COR-L47 (cell line): ENCODE results near the gene HBM.
"Not testable (repeated sequence)": the region's sequence is repeated elsewhere in the genome, so short reads cannot be mapped to it uniquely, and the experiment has no call there.

Source experiments
- DNase-seq: peaks from one replicate; lab custom pipeline; 2025; lab: John Stamatoyannopoulos, UW

HBM gene

GRCh38 chr16:185213-185612, 19.4 kb downstream of the HBM start:
- DNase-seq: no peak

DNA sequence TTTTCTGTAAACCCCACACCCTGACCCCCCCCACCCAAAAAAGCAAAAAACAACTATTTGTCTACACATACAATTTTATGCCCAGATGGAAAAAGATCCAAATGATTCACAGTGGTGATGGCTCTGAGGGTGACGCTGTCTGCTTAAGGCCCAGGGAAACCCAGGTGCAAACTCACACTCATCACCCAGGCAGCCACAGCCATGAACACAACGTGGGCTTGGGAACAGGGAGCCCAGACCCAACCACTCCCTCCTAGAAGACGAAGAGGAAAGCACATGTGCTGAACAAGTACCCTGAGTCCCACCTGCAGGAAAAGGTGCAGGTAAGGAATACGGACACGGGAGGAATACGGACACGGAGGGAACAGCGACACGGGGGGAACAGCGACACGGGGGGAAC, 19.9 kb downstream of the HBM start:
- DNase-seq: no peak

GRCh38 chr16:187330-187729, 21.6 kb downstream of the HBM start:
- no peak for DNase-seq

- DNase-seq: no peak
Measured at GRCh38 chr16:188674-189073, 22.9 kb downstream of the HBM start.

- DNase-seq: no peak
Measured at GRCh38 chr16:189604-190186, 23.9 kb downstream of the HBM start.

DNA sequence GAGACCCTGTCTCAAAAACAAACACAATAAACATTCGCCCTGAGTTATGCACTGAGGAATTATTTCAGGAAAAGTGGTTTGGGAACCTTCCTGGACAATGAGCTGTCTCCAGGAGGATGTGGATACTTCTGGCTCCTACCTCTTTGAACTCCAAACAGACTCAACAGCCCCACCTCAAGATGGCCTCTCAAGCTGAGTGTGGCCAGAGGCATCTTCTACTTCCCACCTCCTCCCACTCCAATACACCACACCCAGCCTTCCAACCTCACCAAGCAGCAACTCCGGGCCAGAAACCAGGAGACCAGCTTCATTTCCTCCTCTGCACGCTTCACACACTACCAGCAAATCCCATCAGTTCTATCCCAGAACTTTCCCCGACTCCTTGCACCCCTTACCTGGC, 26.1 kb downstream of the HBM start:
- DNase-seq: no peak

- no peak for DNase-seq
Measured at GRCh38 chr16:192686-193085, 26.9 kb downstream of the HBM start.

- DNase-seq: no peak
Measured at GRCh38 chr16:193441-193840, 27.7 kb downstream of the HBM start.

- no peak for DNase-seq
Measured at GRCh38 chr16:194516-194915, 28.7 kb downstream of the HBM start.

GRCh38 chr16:200388-200787, 34.6 kb downstream of the HBM start:
- no peak for DNase-seq

DNA sequence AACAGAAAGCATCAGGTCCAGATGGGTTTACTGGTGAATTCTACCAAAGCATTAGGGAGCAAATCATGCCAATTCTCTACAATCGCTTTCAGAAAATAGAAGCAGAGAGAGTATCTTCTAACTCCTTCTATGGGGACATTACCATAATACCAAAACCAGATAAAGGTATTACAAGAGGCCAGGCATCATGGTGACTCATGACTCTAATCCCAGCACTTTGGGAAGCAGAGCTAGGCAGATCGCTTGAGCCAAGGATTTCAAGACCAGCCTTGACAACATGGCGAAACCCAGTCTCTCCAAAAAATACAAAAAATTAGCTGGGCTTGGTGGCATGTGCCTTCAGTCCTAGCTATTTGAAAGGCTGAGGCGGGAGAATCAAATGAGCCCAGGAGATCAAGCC, 37.5 kb downstream of the HBM start:
- DNase-seq: no peak

DNA sequence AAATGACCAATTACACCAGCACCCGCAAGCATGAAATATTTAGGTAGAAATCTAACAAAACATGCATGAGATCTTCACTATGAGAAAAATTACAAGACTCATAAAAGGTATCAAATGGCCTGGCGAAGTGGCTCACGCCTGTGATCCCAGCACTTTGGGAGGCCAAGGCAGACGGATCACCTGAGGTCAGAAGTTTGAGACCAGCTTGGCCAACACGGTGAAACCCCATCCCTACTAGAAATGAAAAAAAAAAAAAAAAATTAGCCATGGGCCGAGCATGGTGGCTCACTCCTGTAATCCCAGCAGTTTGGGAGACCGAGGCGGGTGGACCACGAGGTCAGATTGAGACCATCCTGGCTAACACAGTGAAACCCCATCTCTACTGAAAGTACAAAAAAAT, 38.3 kb downstream of the HBM start:
- DNase-seq: not testable (repeated sequence)

DNA sequence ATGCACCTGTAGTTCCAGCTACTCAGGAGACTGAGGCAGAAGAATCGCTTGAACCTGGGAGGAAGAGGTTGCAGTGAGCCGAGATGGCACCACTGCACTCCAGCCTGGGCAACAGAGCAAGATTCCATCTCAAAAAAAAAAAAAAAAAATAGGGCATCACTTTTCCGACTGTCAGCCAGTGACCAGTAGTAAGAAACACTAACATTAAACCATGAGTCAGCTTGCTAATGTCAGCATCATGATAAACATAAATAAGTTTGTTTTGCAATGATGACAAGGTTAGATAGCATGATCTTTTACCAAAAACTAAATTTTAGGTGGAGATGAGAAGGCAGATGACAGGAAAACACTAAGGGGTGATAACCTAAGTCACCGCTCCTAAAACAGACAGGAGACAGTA, 43.6 kb downstream of the HBM start:
- DNase-seq: not testable (repeated sequence)

GRCh38 chr16:211631-212180, 45.9 kb downstream of the HBM start:
- not testable (repeated sequence) for DNase-seq

- DNase-seq: no peak
Measured at GRCh38 chr16:212999-213398, 47.2 kb downstream of the HBM start.
